DMS114 treated with DMSO at 0.1 percent for 48 hours (cell line): ENCODE data around the gene CLDN22.
"Not testable (repeated sequence)": the region's sequence is repeated elsewhere in the genome, so short reads cannot be mapped to it uniquely, and the experiment has no call there.

Source experiments
- DNase-seq: peaks from one replicate; lab custom pipeline; 2025; ENCODE audit not compliant: unreplicated experiment; lab: John Stamatoyannopoulos, UW

Gene CLDN22

GRCh38 chr4:183347566-183347965, 27.5 kb upstream of the CLDN22 start:
- no peak for DNase-seq

GRCh38 chr4:183347146-183347545, 27.1 kb upstream of the CLDN22 start:
- DNase-seq = no peak

- DNase-seq = no peak
Observed at GRCh38 chr4:183345261-183345660, 25.2 kb upstream of the CLDN22 start.

GRCh38 chr4:183344523-183345255, 24.6 kb upstream of the CLDN22 start:
- DNase-seq = no peak

- DNase-seq = no peak
Observed at GRCh38 chr4:183343730-183344129, 23.7 kb upstream of the CLDN22 start.

GRCh38 chr4:183342541-183343533, 22.8 kb upstream of the CLDN22 start:
- DNase-seq = no peak

- no peak for DNase-seq
Observed at GRCh38 chr4:183337833-183338232, 17.8 kb upstream of the CLDN22 start.

- DNase-seq = no peak
Observed at GRCh38 chr4:183337349-183337748, 17.3 kb upstream of the CLDN22 start.

- DNase-seq = no peak
Observed at GRCh38 chr4:183335369-183335940, 15.4 kb upstream of the CLDN22 start.

- no peak for DNase-seq
Observed at GRCh38 chr4:183333983-183334382, 13.9 kb upstream of the CLDN22 start.

GRCh38 chr4:183333202-183333601, 13.1 kb upstream of the CLDN22 start:
- no peak for DNase-seq

- no peak for DNase-seq
Observed at GRCh38 chr4:183332447-183332846, 12.4 kb upstream of the CLDN22 start.

- DNase-seq = no peak
Observed at GRCh38 chr4:183330841-183331240, 10.8 kb upstream of the CLDN22 start.

- DNase-seq = no peak
Observed at GRCh38 chr4:183329954-183330742, 10.1 kb upstream of the CLDN22 start.

- DNase-seq = no peak
Observed at GRCh38 chr4:183329244-183329643, 9.2 kb upstream of the CLDN22 start.

- DNase-seq = no peak
Observed at GRCh38 chr4:183328832-183329231, 8.8 kb upstream of the CLDN22 start.

GRCh38 chr4:183327827-183328226, 7.8 kb upstream of the CLDN22 start:
- DNase-seq = no peak

- DNase-seq = no peak
Observed at GRCh38 chr4:183326853-183327252, 6.8 kb upstream of the CLDN22 start.

- DNase-seq = not testable (repeated sequence)
Observed at GRCh38 chr4:183326387-183326786, 6.3 kb upstream of the CLDN22 start.

- DNase-seq = no peak
Observed at GRCh38 chr4:183324619-183325018, 4.5 kb upstream of the CLDN22 start.

GRCh38 chr4:183324056-183324455, 4.0 kb upstream of the CLDN22 start:
- DNase-seq = not testable (repeated sequence)
